Spleen (tissue), 11 donors: ENCODE measurements around the gene PPA2. TPM values are rescaled to one million over a fixed set of nuclear protein-coding genes. Genes with fewer than 3 reads are reported as not detected.

Source experiments
- DNase-seq: peaks from one replicate; pipeline ENCODE4 v3.0.0-alpha.2; 2020
- H3K27ac ChIP-seq, 8 donors: fragments of 200-600 bp; sonication (generic) in 7 of 8; 1 replicate in 4 of 8; 2 replicates in 4 of 8; pipeline versions ENCODE4 v1.5.0 to v1.8.0; 2016 to 2021; ENCODE audit warnings: inconsistent platforms in 4 of 8, mild to moderate bottlenecking in 4 of 8, moderate library complexity in 1 of 8
- H3K27me3 ChIP-seq, 7 donors: fragments of 200-600 bp; sonication (generic) in 6 of 7; replicated peaks in 1 of 7; 1 replicate in 4 of 7; 2 replicates in 3 of 7; pipeline versions ENCODE4 v1.5.0 to v1.8.0; 2016 to 2021; ENCODE audit warnings: inconsistent platforms in 3 of 7, mild to moderate bottlenecking in 1 of 7
- H3K36me3 ChIP-seq, 6 donors: fragments of 200-600 bp; sonication (generic) in 5 of 6; 1 replicate in 4 of 6; 2 replicates in 2 of 6; pipeline versions ENCODE4 v1.5.0 to v1.8.0; 2016 to 2021; ENCODE audit warnings: inconsistent platforms in 2 of 6
- H3K4me1 ChIP-seq, 6 donors: fragments of 200-600 bp; sonication (generic) in 5 of 6; 1 replicate in 3 of 6; 2 replicates in 3 of 6; pipeline versions ENCODE4 v1.5.0 to v1.8.0; 2016 to 2021; ENCODE audit warnings: inconsistent platforms in 3 of 6
- H3K4me3 ChIP-seq, 8 donors: fragments of 200-600 bp; sonication (generic) in 7 of 8; 1 replicate in 4 of 8; 2 replicates in 4 of 8; pipeline versions ENCODE4 v1.5.0 to v1.8.0; 2016 to 2021; ENCODE audit warnings: inconsistent platforms in 4 of 8, mild to moderate bottlenecking in 4 of 8, moderate library complexity in 2 of 8
- H3K9me3 ChIP-seq, 8 donors: fragments of 200-600 bp; sonication (generic) in 7 of 8; 1 replicate in 4 of 8; 2 replicates in 4 of 8; pipeline versions ENCODE4 v1.5.0 to v1.8.0; 2016 to 2021; ENCODE audit warnings: inconsistent platforms in 4 of 8
- CTCF ChIP-seq, 11 experiments: fragments of 200-600 bp in 7 of 11; fragments of 450-650 bp in 4 of 11; sonication (generic) in 4 of 11; IDR thresholded peaks in 8 of 11; conservative IDR thresholded peaks in 3 of 11; 1 replicate in 7 of 11; 2 replicates in 4 of 11; pipeline versions ENCODE4 v1.4.0 to v1.8.0; 2016 to 2021; ENCODE audit warnings: antibody characterized with exemption in 11 of 11, inconsistent platforms in 4 of 11, mild to moderate bottlenecking in 1 of 11
- POLR2A ChIP-seq, 3 donors: fragments of 450-650 bp; IDR thresholded peaks; one replicate each; pipeline ENCODE4 v1.5.1; 2017; ENCODE audit warnings: antibody characterized with exemption in 3 of 3, mild to moderate bottlenecking in 1 of 3
- POLR2AphosphoS5 ChIP-seq, 3 donors: sonication (generic); formaldehyde crosslinking; IDR thresholded peaks; one replicate each; pipeline ENCODE4 v1.5.1; 2017; ENCODE audit warnings: antibody characterized with exemption in 3 of 3
- WGBS, 5 donors: extraction: QIAGEN DNeasy Blood & Tissue Kit in 3 of 5; methylation state at CpG; one replicate each; pipeline versions ENCODE4 v1.1.5 to v1.1.7; 2013 to 2018; 5-methylcytosine and 5-hydroxymethylcytosine counted together
- intact Hi-C: fragments of 100-400 bp; cut with DNase I; formaldehyde crosslinking; loops from one replicate; pipeline ENCODE4 v1.15.0; 2023; ENCODE audit warnings: low total_unique reads
- polyA plus RNA-seq, 3 donors: library from polyadenylated mRNA; stranded (reverse); fragments of 200-250 nt; gene quantifications; one replicate each; pipeline ENCODE4 v1.2.1, GENCODE V29; 2013
- small RNA-seq, 4 donors: library from RNA; depleted of rRNA; stranded (forward); fragments of <200 nt; gene quantifications; one replicate each; pipeline ENCODE3, GENCODE V24; 2016
- total RNA-seq, 7 donors: library from RNA; depleted of rRNA in 3 of 7; stranded (reverse); fragments of >200 nt in 3 of 7; fragmentation: NEBNext Ultra II Directional in 4 of 7; extraction: Animal tissue kit (Norgen Biotek cat#: 25700) in 4 of 7; gene quantifications; one replicate each; pipeline versions ENCODE4 v1.1.0 to v1.2.1, GENCODE V29; 2016 to 2021
- donor health status: healthy with polysubstance abuse.
- donor health status: DM: no; HTN: no; CAD: no; lungs with moderate emphysema.
- donor health status: DM: no; HTN: no; CAD: no.
- donor health status: Bipolar disorder and iron deficiency.
- donor health status: healthy.
- donor health status: DM: no; HTN: no; CAD: no.
- donor health status: DM: yes; HTN: yes; CAD: no.

Gene PPA2
- total and polyA plus RNA-seq, 10 donors = 45.2 to 113 (median 67.9) TPM

GRCh38 chr4:105329081-105329480, 144.8 kb downstream of the PPA2 start:
- no peak for DNase-seq
- Histone ChIP-seq H3K9me3 (peaks cover 0 to 2% (median 0%) of the 10 kb centered on the region in 8 donors), H3K4me1 (no peaks in the 10 kb centered on the region), H3K27me3 (no peaks in the 10 kb centered on the region), H3K36me3 (no peaks in the 10 kb centered on the region), H3K27ac (no peak overlapping the region), H3K4me3 (no peak overlapping the region)
- TF ChIP-seq CTCF (IDR thresholded peaks at IDR 0.05 in 8 of 11, conservative IDR thresholded peaks at IDR 0.05 in 3 of 11) = no peak
- WGBS, 5 donors = 91 to 100% (median 100%) methylated on average over 1 of the region's 1 CpG
- intact Hi-C loops = no loop called here

DNA sequence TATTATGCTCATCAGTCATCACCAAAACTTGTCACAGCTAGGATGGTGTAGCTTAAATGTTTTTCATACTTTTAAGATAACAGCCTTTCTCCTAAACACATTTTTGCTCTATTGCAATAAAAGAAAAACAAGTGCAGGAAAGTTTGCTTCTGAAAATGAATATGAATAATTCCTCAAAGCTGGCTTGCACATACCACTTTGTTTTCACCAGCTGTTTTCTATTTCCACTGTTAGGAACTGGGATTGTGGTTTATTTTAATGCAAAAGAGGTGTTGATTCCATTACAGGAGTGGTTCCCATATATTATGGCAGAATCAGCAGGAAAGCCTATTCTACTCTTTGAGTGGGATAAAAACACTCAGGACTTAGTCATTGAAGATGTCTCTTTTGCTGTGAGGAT, 145.9 kb downstream of the PPA2 start:
- intact Hi-C loops = no loop called here
- DNase-seq = no peak
- Histone ChIP-seq H3K9me3 (peaks cover 0 to 2% (median 0%) of the 10 kb centered on the region in 8 donors), H3K27ac (no peak overlapping the region), H3K27me3 (no peaks in the 10 kb centered on the region), H3K36me3 (no peaks in the 10 kb centered on the region), H3K4me1 (no peaks in the 10 kb centered on the region), H3K4me3 (no peak overlapping the region)
- TF ChIP-seq CTCF (IDR thresholded peaks at IDR 0.05 in 8 of 11, conservative IDR thresholded peaks at IDR 0.05 in 3 of 11) (no peak), POLR2A (IDR thresholded peaks at IDR 0.05) (no peak), POLR2AphosphoS5 (IDR thresholded peaks at IDR 0.05) (no peak)

- Histone ChIP-seq H3K36me3 (no peaks in the 10 kb centered on the region), H3K27me3 (no peaks in the 10 kb centered on the region), H3K4me1 (no peaks in the 10 kb centered on the region), H3K27ac (no peak overlapping the region), H3K9me3 (peaks cover 0 to 2% (median 0%) of the 10 kb centered on the region in 8 donors), H3K4me3 (no peak overlapping the region)
- TF ChIP-seq POLR2AphosphoS5 (IDR thresholded peaks at IDR 0.05) (no peak), CTCF (IDR thresholded peaks at IDR 0.05 in 8 of 11, conservative IDR thresholded peaks at IDR 0.05 in 3 of 11) (no peak), POLR2A (IDR thresholded peaks at IDR 0.05) (no peak)
- intact Hi-C loops = no loop called here
- WGBS, 5 donors = 75 to 84% (median 79%) methylated on average over 2 of the region's 2 CpGs
- no peak for DNase-seq
Measured at GRCh38 chr4:105327222-105327621, 146.6 kb downstream of the PPA2 start.

Small RNA genes within 50 kb of the gene (small RNA-seq; reads per million reads assigned to genes)
- gene RNU6-553P = 0 reads per million in 4 donors

Other genes with a start within 250 kb of the PPA2 start
- gene ARHGEF38, start 78.6 kb upstream of the PPA2 start, total RNA-seq = not detected
- gene ARHGEF38, start 78.6 kb upstream of the PPA2 start, polyA plus RNA-seq = not detected
- gene INTS12, start 234.6 kb upstream of the PPA2 start, total RNA-seq = 10 to 100 TPM; 13.7 to 37.3 (median 20.9) TPM
- 10 to 100 TPM; 10.1 to 15.0 (median 13.5) TPM for gene INTS12, start 234.6 kb upstream of the PPA2 start, polyA plus RNA-seq
- gene GSTCD, start 234.7 kb upstream of the PPA2 start, total RNA-seq = 10 to 100 TPM in 3 of 7 donors, 1 to 10 TPM in 4; 8.4 to 14.6 (median 9.8) TPM
- gene GSTCD, start 234.7 kb upstream of the PPA2 start, polyA plus RNA-seq = 1 to 10 TPM; 1.8 to 3.4 (median 2.1) TPM